Nucleus accumbens (tissue), 56 donors: ENCODE measurements around the gene SND1.

Experiments
- DNase-seq, 56 donors: peaks; one replicate each; lab custom pipeline; 2025; lab: John Stamatoyannopoulos, UW

Gene SND1

DNA sequence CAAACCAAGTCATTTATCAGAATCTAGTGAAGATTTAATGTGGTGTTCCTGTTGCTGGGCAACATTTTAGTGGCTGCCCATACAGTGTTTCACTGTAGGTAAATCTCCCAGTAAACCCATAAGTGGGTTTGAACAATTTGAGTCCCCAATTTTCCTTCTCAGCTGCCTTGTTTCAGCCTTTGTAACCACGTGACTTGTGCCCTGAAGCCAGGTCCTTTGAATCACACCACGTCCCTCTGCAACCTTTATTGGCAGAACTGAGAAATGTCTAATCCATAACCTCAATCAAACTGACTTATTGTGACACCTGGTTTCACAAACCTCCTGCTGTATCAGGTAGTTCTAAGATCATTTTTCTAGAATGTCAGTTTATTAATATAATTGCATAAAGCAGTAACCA lies 30.1 kb downstream of the SND1 start:
- DNase-seq = no peak

DNA sequence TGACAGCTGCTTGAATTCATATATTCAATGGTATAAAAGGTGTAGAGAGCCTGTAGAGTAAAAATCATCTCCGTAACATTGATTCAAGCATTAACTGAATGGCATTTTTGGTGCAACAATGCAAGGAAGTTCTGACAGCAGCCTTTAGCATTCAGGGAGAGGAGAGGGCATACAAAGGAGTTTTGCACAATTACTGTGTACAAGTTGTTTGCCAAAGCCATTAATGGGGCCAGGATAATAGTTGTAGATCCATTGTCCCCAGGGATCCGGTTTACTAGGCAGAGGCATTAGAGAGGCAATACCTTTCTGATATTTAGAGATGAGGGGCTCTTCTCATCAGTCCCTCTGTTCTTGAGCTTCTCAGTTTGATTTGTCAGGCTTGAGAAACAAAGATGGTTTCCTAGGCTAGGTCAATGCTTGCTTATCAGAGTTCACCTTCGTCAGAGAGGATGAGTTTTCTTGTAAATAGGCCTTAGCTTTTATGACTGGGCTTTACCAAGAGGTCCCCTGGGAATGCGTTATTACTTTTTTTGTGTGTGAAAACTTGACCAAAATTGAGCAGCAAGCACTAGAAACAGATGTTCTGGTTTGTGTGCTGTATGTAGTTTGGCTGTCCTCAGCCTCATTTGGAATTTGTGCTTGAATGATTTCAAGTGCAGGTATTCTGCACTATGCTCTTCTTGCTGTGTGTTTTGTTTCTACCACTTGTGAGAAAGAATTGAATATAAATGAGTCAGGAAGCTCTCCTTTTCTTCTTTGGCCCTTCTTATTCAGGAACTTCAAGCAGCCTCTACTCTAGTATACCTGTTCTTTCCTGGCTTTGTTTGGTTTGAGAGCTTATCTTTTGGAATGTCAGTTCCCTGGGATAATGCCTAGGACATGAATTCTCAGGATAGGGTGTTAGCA lies 32.0 kb downstream of the SND1 start:
- no peak for DNase-seq

DNA sequence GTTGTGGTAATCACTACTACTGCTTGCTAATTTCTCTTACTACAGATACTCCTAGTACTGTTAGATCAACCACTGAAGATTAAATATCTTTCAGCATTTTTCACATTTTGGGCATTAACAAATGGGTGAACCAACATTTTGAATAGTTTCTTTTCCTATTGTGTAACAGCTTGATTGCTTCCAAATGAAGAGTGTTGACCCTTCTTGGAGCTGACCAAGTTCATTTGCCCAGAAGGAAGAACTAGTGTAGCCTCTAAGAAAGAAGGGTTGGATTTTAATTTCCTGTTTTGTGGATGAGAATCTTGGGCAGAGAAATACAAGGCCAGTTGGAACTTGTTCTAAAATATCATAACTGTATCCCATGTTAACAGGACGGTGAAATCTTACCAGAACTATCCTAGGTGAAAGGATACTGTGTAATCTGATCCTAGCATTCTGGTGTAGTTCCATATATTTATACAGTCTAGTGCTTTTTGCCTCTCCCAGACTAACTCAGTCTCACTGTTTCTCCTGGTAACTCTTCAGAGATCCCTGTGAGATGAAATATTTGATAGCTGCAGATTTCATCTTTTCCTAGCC lies 37.3 kb downstream of the SND1 start:
- DNase-seq = no peak

DNA sequence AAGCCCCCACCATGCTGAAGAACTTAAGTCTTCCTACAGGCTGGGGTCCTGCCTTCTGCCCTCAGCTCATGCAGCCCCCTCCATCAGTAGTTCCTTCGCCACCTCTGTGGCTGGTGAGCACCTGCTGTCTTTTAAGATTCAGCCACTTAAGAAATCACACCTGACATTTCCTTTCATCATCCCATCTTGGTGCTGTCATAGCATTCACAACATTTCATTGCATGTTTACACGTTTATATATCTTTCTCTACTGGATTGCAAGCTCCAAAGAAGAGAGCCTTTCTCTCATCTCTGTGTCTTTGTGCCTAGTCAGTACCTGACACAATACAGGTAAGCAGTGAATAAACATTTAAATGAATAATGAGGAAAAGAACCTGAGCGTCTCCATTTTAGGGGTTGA lies 38.3 kb downstream of the SND1 start:
- no peak for DNase-seq

DNA sequence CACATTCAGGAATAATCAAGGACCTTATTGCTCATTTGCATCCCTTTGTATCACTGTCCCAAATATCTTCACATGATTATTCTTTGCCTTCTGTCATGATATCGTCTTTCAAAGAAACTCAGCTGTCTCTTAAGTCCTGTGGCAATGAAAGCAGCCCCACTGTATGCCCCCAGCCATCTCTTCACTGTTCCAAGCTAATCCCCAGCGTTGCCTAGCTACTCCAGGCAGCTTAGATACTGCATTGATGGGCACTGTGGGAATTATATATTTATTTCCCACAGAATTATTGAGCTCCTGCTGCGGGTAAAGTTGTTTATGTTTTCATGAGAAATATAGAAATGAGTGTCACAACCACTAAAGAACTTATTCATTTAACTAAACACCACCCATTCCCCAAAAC lies 38.8 kb downstream of the SND1 start:
- peak in 1 of 56 donors; percentile 6 for DNase-seq

DNA sequence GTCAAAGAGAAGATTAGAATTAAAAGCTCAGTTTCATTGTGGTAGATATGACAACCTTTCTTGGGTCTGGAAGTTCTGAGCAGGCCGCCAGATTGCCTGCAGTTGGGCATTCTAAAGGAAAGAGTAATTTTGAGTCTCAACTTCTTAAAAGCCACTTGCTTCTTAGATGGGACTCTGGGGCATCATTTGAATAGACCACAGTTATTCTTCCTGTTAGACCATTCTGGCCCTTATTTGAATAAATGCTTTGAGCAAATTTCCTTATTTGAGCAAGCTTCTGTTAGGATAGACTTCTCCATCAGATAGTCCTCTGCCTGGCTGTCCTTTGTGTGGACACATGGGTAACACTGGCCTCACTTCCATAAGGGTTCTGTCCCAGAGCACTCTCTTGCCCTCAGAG lies 40.2 kb downstream of the SND1 start:
- DNase-seq = no peak

DNA sequence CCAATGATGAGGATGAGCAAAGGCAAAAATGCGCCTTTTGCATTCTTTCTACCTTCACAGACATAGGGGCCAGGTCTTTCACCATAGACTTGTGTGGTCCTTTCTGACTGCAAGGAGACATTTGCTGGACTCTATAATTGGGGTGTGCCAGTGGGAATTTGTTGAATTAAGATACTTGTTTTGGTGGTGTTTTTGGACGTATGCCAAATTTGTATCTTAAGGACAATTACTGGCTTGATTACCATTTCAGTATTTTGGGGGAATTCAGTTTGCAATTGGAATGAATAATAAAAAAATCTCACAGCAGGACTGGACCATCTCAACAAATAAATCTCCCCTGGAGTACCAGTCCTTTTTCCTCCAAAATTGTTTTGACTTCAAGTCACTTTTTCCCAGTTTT lies 47.9 kb downstream of the SND1 start:
- no peak for DNase-seq

DNA sequence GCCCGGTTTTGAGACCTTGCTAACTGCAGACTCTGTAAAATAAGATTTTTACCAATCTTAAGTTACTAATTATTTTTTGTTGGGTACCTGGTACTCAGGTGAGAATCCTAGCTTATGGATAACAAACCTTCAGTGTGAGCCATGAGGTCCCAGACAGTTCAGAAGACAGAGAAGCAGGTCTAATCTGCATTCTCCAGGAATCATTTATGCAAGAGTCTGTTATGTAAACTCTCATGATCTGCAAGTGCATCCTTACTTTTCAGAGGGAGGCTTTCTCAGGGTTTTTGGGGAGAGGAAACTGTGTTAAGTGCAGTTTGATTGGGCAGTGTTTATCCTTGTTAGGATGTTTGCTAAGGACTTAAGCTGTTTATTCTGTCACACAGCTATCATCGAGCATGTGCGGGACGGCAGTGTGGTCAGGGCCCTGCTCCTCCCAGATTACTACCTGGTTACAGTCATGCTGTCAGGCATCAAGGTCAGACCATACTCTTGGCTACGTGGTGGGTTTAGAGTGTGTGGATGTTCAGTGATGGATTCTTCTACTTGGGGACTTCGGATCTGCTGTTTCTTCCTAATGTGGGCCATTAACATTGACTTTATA lies 50.2 kb downstream of the SND1 start:
- DNase-seq = no peak

DNA sequence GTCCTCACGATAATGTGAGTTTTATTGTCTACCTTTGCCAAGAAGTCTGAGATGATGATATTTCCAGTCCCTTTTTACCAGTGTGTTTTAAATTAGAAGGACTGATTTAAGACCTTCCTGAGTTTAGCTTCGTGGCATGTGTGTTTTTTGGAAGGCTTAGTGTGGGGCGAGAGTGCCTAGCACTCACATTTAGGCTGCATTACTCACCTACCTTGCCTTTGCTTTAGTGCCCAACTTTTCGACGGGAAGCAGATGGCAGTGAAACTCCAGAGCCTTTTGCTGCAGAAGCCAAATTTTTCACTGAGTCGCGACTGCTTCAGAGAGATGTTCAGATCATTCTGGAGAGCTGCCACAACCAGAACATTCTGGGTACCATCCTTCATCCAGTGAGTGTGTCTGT lies 50.9 kb downstream of the SND1 start:
- DNase-seq = no peak

DNA sequence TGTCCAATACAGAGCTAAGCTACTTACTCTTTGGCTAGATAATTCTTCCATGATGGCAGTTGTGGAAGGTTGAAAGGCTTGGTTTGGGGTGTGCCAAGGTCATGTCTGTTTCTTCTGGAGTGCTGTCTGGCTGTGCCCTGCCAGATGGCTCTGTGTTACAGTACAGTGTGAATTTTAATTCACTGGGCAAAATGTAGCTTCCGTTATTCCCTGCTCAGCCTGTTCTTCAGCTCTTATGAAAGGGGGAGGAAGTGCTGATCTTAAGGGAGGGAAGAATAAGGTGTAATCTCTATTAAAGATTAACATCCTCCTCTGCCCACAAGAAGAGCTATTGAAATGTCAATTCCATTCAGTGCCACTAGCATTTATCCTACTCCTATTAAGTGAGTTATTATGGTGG lies 52.2 kb downstream of the SND1 start:
- no peak for DNase-seq

DNA sequence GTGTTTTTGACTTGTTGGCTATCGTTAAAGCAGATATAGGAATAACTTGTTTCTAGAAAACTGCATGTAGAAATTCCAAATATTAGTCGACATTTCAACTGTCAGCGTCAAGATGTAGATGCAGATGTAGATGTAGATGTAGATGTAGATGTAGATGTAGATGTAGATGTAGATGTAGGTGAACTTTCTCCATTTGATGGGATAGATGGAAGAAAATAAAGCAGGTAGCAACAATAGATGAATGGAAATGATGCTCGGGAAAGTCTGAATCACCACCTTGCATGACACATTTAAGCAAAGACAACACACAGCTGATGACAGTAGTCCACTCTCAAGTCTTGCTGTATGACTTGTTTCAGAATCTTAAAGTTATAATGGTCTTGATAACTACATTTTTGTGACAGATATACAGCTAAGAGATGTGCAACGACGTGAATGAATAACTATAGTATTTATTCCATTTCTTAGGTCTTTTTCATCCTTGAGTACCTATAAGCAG lies 53.5 kb downstream of the SND1 start:
- DNase-seq = no peak

DNA sequence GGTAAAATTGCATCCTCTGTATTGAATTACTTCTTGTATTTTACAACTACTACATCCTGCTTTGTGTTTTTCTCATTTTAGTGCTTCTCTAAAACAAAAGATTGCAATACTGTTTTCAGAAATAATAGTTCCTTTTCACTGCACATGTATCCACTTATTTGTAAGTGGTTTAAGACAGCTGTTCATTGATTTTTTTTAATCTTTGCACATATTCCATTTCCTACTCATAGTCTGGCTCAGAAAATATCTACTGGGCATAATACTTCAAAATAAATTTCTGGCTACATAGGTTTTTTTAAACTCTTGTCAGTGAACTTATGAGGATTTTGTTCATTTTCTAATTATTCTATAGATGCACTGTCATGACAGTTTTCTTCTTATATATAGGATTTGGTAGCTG lies 54.8 kb downstream of the SND1 start:
- DNase-seq = no peak

DNA sequence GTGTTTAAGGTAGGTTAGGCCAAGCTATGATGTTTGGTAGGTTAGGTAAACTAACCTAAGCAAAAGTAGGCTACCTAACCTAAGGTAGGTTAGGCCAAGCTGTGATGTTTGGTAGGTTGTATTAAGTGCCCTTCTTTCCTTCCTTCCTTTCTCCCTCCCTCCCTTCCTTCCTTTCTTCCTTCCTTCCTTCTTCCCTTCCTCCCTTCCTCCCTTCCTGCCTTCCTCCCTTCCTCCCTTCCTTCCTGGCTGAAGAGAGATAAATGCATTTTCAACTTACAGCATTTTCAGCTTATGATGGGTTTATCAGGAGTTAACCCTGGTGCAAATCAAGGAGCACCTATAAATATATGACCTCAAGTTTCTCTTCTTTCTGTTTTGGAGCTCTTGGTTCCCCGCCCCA lies 56.2 kb downstream of the SND1 start:
- DNase-seq = no peak

DNA sequence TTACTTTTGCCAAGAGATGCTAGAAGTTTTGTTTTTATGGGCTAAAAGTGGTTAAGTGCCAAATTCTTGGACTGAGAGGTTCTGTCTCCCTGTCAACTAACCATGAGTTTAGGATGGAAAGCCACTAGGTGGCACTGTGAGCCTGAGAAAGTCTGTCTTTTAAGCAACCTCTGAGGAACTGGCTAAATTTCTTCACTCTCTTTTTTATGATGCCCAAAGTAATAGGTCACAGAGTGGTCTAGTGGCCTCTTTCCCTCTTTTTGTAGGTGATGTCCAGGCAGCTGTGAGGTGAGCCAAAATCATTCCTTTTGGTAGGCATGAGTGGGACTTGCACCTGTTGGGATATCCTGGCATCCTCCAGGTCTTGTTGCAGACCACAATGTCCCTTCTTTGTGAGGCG lies 56.8 kb downstream of the SND1 start:
- DNase-seq = peak in 50 of 56 donors; percentile 2 to 90 (median 52)

DNA sequence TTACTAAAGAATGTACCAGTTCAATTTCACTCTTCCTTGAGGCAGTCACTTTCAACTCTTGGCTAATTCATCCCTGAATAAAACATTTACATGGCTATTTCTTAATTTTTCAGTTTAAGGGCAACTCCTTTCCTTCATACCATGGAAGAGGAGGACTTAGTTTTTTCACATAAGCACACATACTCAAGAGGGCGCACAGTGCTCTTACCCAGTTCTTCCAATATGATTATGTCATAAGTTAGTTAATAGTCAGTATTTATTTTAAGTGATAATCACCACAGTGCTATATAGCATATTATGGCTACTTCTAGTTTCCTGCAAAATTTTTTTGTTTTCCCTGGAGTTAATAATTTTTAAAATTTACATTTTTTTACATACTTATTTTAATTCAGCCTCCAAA lies 58.6 kb downstream of the SND1 start:
- no peak for DNase-seq

DNA sequence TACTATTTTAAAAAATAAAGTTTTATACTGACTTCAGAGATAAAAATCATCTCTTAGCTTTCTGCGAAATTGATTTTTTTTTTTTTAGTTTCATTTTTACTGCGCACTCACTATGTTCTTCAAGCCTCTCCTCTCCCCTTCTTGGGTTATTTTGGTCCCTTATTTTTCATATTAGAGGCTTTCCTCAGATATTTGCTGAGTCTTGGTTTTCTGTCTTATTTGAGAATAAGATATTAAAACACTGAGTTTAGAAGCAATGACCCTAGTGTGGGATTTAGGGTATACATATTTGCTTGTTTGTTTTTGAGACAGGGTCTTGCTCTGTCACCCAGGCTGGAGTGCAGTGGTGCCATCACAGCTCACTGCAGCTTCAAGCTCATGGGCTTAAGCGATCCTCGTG lies 59.9 kb downstream of the SND1 start:
- DNase-seq = no peak

DNA sequence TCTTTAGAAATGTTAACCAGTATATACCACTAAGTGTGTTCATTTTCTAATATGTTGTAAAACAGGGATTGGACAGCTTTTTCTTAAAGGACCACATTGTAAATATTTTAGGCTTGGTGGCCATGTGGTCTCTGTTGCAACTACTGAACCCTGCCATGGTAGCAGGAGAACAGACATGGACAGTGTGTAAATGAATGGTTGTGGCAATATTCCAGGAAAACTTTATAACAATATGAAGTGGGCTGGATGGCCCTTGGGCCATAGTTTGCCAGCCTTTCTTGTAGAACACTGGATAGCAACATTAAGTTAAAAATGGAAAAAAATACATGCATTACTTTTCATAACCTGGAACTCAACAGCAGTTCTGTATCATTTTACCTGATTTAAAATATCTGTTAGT lies 61.0 kb downstream of the SND1 start:
- no peak for DNase-seq

DNA sequence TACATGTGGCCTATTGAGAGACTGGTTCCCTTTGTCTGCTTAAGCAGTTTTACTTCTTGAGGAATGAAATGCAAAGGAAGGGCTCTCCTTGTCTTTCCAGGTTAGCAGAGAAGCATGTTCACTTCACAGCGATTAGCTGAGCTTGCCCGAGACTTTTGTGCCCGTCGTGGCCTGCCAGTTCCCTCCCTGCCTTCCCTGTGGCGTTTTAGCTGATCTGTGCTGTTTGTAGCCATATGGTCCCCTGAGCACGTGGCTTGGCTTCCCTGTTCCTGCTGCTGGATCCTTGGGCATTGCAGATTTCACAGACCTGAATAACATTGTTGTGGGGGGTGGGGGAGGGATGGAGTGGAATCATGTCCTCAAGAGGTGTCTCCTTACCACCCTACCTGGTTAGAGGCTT lies 61.8 kb downstream of the SND1 start:
- no peak for DNase-seq

DNA sequence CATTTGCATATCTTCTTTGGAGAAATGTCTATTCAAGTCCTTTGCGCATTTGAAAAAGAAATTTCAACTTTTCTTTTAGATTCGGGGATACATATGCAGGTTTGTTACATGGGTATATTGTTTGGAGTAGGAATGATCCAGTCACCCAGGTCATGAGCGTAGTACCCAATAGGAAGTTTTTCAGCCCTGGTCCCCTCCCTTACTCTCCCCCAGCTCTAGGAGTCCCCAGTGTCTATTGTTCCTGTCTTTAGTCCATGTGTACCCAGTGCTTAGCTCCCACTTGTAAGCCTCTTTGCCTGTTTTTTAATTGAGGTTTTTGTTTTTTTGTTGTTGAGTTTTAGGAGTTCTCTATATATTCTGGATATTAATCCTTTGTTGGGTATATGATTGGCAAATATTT lies 63.3 kb downstream of the SND1 start:
- DNase-seq = no peak

DNA sequence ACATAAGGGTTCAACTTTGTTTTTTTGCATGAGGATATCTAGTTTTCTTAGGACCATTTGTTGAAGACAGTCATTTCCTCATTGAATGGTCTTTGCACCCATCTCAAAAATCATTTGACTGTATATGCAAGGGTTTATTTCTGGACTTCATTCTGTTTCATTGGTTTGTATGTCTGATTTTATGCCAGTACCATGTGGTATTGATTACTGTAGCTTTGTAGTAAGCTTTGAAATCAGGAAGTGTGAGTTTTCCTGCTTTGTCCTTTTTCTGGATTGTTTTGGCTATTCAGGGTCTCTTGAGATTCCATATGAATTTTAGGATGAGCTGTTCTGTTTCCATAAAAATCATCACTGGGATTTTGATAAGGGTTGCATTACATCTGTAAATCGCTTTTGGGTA lies 63.9 kb downstream of the SND1 start:
- no peak for DNase-seq

DNA sequence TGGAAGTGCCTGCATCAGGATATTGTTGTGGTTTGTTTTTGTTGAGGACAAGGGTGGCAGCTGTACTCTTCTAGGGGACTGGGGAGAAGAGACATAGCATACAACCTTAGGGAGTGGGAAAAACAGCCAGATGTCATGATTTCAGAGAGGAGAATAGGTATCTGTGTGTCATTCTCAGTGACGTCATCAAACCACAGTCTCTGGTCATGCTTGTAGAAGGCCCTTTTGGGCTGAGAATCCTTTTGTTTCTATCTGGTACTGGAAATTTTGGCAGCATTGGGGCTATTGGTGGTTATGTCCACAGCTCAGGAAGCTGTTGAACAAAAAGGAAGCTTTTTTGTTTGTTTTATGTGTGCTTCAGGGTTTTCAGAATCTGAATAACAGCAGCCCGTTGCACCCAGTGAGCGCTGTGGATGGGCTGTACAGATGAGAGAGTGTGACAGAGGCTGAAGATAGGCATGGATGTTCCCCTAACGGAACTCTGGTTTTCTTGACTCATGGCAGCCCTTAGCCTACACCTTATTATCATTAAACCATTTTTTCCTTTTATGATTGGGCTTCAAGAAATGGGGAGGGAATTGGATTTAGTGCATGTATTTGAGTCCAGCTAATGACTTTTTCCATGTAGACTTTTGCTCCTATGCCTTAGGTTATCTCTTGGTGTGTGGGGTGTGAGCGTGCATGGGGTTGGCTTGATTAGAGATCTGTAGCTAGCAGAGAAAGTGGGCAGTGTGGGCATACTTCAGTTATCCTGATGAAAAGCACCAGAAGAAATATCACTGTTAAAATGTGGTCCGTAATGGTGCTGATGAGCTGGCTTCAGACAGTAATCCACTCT lies 65.7 kb downstream of the SND1 start:
- no peak for DNase-seq
